AG08395 (cell line): Measurements from ENCODE around the gene ZNF653.
A peak's percentile ranks its signal among the peaks of the same experiment; 100 is the strongest.

Experiments used
- DNase-seq: peaks from one replicate; pipeline ENCODE4 v3.0.0; 2012; ENCODE audit warnings: mixed read lengths, low spot score

Gene ZNF653

DNA sequence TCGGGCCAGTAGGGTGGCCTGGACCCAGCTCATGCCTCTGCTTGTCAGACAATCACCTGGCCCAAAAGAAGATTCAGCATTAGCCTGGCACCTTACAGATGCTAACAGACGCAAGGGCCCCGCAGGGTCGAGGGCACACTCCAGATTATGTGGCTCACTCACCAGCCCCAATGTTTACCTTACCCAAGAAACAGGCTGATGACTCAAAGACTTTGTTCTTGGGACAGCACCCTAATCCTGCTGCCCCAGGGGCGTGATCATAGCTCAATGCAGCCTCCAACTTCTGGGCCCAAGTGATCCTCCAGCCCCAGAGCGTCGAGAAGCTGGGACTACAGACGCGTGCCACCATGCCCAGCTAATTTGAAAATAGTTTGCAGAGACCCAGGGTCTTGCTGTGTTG, 13.5 kb upstream of the ZNF653 start:
- no peak for DNase-seq

DNA sequence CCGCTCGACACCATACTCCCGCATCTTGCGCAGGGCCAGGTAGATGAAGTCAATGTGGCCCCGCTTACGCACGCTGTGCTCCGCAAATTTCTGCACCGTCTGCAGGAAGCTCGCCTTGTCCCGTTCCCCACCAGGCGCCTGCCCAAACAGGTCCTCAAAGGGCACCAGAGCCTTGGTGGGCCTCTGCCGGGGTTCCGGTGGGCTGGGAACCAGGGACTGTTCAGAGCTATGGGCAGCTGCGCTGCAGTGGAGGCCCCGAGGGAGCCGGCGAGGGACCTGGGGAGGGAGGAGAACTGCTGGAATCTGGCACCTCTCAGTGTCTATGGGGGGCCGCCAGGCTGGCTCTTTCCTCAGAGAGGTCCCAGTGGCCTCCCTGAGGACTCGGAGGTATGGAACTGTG, 8.3 kb upstream of the ZNF653 start:
- DNase-seq: no peak

DNA sequence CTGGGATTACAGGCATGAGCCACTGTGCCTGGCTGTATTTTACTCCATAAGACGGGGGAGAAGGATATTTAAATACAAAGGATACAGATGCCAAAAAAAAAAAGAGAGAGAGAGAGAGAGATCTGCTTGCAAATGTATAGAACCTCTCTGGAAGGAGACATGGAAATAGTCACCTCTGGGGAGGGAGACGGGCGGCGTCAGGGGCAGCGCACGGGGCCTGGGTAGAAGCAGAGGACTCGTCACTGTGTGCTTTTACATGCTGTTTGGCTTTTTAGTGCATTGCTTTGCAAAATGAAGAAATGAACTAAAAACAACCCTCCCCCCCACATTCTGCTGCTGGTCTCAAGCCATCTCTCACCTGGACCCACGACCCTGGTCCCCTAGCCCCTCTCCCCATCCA, 4.8 kb upstream of the ZNF653 start:
- no peak for DNase-seq

DNA sequence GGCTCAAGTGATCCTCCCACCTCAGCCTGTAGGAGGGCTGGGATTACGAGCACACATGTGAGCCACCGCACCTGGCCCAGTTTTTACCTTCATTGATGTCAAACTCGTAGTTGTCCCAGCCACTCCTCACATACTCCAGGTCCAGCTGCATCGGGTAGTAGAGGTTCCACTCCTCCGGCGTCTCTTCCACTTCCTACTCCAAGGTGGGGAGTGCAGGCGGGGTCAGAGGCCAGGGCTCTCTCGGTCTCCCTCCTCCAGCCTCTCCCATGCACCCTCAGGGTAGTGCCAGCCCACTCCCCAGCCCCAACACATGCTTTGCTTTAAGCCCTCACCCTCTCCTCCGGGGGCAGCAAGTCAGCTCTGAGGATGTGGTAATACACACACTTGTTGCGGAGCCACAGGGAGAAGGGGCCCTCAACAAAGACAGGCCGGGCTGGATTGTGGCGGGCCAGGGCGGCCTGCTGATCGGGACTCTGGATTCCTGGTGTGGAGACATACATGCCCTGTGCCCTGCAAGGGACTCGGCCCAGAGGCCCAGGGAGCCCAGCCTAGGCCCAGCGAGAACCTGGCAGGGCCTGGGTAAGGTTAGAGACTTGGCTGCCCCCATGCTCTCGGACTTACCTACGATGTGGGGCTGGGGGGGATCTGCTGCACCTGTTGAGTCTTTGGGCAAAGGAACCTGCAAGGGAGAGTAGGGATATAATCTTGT, 1.9 kb upstream of the ZNF653 start:
- DNase-seq: no peak

DNA sequence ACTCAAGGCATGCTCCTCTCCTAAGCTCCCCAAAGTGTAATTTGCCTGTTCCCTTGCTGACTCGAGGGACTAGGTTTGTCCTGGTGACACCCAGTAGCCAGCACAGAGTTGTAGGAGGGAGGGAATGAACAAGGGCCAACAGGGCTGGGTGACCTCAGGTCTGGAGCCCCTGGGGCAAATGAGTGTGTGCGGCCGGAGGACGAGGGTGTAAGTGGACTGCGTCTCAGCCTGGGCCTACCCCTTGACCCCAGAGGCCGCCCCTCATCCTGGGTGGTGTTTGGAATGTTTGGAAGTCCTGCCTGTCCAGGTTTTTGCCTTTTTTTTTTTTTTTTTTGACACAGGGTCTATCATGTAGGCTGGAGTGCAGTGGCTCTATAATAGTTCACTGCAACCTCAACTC, 1.3 kb upstream of the ZNF653 start:
- no peak for DNase-seq

DNA sequence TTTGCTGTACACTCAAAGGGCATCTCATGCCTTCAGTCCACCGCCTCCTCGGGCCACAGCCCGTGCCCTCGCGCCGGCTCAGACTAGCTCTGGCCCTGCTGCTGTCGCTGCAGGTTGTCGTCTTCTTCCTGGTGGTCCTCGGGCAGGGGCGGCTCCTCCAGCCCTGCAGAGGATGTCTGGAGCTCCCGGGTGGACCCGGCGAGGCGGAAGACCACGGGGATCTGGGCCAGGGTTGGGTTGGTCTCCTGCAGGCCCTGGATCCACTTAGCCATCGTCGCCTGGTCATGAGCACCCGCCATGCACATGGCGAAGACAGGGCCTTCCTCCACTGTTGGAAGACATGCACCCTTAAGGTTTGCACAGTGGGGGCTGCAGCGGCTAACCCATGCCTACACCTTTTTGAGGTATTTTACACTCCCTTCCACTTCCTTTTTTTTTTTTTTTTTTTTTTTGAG, 489 bp upstream of the ZNF653 start:
- DNase-seq: no peak

DNA sequence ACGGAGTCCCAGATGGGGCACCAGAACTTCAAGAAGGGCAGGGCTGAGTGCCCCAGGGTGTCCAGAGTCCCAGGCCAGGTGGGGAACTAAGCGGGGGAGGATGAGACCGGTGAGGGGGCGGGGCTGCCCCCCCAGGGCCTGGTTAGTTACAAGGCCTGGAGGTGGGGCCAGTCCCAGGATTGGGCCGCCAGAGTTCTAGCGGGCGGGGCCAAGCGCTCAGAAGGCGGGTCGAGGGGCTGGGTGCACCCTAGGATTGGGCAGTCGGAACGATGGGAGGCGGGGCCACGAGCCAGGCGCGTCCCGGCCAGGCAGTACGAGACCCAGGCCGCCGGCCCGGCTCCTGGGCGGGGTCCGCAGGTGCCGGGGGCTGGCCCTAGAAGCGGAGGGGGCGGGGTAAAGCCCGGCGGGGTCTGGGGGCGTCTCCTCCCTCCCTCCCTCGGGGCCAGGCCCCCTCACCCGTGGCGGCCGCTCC, 571 bp downstream of the ZNF653 start:
- DNase-seq: peak; percentile 99

DNA sequence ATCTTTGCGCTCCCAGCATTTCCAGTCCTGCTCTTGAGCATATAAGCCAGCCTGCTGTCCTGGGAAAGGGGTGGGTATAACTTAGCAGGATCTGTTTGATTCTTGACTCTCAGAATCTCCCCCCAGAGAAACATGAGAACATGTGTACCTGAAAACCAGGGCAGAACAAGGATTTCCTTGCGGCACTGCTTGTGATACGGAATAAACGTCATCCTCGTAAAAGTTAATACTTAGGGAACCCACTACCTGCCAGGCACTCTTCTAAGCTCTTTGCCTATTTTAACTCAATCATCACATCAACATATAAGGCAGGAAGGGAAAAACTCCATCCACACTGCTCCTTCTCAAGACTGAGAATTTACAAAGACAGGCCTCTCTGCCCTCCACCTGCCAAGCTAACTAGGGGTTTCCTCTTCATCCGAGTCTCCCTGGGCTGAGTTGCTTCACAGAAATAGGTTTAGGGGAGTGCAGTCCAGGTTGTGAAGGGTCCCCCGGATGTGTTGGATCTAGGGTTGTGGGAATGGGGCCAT, 1.1 kb downstream of the ZNF653 start:
- no peak for DNase-seq

DNA sequence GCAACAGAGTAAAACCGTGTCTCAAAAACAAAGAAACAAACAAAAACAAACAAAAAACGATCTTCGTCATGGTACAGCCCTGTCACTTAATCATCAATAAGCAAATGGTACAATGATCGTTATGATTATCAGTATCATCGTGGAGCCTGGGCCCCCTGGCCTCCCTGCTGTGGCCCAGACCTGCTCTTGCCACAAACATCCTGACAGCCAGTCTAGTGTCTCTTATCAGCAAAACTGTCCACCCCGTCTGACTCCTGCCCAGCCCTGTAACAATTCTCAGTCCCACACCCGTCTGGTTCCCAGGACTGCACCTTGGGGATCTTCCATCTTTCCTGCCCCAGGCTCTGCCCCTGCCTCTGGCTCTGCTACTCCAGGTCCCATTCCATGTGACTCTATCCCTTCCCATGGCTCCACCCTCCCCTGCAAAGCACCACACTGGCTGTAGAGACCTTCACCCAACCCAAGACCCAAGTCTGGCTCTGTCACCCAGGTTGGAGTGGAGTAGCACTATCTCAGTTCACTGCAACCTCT, 5.7 kb downstream of the ZNF653 start:
- DNase-seq: no peak

DNA sequence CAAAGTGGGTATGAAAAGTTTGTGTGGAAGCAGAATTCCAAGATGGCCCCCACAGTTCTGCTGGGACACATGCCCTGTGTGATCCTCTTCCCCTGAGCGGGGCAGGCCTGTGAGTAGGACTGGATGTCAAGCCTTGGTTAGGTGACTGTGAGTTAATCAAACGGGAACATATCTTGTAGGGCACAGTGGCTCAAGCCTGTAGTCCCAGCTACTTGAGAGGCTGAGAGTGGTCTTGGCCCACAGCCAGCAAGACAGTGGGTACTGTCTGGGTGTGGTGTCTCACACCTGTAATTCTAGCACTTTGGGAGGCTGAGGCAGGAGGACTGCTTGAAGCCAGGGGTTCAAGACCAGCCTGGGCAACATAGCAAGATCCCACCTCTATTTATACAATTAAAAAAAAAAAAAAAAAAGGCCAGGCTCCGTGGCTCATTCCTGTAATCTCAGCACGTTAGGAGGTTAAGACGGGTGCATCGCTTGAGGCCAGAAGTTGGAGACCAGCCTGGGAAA, 6.4 kb downstream of the ZNF653 start:
- DNase-seq: no peak

DNA sequence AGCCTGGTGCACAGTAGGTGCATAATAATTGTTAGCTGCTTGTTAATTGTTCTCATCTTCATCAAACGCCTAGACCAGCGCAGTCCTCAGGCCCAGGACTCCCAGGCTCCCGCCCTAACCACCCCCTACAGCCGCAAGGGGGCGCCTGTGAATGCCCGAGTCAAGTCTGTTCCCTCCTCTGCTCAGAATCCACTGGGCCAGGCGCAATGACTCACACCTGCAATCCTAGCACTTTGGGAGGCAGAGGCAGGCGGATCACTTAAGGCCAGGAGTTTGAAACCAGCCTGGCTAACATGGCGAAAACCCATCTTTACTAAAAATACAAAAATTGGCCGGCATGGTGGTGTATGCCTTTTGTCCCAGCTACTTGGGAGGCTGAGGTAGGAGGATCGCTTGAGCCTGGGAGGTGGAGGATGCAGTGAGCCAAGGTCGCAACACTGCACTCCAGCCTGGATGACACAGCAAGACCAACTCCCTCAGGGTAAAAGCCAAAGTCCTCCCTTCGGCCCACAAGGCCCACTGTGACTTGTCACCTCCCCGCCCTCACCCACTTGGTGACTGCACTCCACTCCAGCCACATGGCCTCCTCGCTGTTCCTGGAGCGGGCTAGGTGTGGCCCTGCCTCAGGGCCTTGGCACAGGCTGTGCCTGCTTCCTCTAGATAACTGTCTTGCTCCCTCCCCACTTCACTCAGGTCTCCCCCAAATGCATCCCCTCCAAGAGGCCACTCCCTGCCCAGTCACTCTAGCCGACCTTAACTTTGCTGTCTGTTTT, 9.1 kb downstream of the ZNF653 start:
- DNase-seq: peak; percentile 82

DNA sequence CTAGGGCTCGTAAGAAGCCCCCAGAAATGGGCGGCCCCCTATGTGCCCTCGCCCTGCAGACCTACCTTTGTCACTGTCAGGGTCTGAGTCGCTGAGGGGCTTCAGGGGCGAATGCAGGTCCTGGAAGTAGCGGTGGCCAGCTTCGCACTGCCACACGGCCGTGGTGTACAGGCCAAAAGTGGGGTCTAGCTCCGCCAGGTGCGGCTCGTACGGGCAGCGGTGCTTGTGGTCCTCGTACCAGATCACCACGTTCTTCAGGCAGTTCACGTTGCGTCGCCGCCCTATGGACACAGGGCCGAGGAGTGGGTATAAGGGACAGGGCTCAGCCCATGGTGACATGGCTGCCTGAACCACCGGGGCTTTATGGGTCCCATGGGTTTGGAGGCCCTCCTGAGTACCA, 9.8 kb downstream of the ZNF653 start:
- DNase-seq: no peak

DNA sequence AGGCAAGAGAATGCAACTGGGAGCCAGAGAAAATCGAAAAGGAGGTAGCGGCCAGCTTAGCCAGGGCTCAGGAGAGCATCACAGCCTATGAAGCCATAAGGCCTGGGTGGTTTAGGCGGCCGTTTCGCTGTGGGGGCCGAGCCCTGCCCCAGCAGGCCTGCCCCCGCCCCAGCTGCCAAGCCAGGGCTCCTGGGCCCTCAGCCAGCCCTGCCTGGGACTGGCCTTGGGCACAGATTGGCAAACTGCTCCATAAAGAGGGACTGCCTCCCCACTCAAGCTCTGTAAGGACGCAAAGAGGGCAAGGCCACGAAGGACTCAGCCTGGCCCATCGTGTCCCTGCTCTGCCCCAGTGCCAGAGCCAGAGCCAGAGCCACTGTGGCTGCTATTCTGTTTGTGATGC, 10.2 kb downstream of the ZNF653 start:
- no peak for DNase-seq

DNA sequence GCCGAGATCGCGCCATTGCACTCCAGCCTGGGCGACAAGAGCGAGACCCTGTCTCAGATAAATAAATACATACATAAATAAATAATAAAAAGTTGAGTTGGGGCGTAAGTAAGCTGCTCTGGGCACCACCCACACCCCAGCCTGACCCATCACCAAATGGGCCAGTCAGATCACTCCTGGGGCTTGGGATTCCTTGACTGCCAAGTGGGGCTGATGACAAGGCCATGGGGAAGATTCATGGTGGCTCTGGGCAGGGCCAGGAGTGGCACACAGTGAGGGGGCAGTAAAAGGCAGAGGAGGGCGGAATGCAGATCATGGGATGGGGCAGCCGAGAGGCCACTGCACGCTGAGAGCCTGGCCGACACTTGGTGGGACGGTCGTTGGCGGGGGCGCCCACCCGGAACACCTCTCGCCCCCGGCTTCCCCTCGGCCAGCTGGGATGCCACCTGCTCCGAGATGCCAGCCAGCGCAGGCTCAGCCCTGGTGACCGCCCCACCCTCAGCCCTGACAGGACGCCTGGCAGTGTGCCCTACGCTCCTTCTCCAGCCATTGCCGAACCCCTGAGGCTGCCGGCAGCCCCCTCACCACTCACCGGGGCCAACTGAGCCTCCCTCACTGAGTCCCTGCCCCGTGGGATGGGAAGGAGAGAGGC, 10.9 kb downstream of the ZNF653 start:
- no peak for DNase-seq

DNA sequence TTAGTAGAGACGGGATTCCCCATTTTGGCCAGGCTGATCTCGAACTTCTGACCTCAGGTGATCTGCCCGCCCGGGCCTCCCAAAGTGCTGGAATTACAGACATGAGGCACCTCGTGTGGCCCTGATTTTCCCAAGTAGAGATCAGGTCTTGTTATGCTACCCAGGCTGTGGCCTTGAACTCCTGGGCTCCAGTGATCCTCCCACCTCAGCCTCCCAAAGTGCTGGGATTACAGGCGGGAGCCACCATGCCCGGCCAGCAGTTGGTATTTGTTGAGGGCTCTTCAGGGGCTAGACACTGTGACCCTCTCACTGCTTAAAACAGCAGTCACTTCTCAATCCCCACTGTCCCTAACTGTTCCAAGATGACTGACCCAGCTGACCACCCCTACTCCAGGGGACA, 16.3 kb downstream of the ZNF653 start:
- no peak for DNase-seq

DNA sequence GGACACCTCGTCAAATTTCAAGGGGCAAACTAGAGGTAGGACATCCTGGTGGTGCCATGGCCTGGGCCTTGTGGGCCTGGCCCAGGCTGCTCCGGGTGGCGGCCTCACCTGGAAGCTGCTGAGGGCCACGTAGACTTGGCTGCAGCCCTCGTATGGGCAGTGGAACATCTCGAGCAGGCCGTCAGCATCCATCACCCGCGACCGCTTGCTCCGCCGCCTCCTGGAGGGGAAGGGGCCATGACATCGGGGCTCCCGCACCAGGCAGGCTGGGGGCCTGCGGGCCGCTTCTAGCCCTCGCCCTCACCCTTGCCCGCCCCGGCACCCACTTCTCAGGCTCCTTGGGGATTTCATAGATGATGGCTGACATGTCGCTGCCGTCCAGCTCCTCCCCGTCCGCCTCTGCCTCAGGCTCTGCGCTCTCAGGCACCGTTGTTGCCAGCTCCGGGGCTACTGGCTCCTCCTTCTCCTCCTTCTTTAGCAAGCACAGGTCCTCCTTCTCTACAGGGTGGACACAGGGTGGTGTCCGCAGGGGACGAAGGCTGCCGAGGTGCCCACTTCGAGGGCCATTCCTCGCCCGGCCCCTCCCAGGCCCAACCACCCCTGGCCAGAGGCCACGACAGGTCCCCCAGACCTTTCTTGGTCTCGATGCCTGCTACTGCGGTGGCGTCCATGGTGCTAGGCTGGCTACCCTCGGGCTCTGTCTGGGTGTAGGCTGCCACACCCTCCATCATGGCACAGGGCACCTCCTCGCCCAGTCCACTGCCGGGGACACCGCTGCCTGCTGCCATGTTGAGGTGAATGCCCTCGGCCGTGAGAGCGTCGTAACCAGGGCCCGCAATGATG, 18.8 kb downstream of the ZNF653 start:
- DNase-seq: no peak

DNA sequence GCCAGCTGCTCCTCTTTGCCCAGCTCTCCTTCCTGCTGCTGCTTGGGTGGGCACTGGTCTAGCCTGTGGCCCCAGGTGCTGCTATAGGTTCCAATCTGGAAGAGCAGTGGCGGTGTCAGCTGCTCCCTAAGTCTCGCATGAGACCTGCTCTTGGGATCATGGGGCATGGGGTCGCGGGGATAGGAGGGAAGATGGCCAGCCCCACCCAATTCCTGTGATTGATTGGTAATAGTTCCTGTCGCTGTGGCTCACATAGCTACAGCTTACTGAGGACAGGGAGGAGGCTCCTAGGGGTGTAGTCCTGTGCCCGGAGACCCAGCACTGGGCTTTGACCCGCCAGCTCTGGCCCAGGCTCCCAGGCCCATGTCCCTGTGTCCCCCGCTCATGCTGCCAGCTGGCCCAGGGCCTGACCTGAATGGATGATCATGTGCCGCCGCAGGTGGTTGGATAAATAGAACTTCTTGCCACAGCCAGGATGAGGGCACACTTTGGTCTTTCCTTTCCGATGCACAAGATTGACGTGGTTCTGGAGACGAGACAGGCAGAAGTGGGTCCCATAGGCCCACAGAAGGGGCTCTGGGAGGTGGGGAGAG, 20.3 kb downstream of the ZNF653 start:
- DNase-seq: no peak

DNA sequence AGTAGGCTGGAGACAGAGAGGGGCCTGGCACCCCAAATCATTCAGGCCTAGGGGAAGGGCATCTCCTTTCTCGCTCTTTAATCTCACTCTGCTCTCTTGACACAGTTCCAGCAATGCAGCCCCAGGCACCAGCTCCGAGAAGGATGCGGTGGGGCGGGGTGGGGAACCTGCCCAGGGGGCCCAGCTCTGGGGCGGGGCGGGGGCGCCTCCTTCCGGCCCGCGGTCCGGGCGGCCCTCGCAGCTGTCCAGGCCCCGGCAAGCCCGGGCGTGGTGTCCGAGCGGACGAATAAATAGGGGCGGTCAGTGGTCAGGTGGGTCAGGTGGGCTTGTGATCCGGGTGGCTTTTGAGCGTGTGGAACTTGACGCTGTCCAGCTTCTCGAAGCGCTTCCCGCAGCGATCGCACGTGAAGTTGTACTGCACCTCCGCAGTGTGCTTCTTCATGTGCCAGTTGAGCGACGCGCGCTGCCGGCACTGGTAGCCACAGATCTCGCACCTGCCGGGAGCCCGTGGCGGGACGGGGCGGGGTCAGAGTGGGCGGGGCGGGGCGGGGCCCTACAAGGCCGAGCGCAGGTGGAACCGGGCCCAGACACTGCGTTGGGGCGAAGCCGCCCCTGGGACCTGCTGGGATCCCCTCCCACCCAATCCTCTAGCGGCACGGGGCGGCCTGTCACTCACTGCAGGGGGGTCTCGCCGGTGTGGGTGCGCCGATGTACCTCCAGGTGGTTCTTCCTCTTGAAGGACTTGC, 22.1 kb downstream of the ZNF653 start:
- DNase-seq: no peak

DNA sequence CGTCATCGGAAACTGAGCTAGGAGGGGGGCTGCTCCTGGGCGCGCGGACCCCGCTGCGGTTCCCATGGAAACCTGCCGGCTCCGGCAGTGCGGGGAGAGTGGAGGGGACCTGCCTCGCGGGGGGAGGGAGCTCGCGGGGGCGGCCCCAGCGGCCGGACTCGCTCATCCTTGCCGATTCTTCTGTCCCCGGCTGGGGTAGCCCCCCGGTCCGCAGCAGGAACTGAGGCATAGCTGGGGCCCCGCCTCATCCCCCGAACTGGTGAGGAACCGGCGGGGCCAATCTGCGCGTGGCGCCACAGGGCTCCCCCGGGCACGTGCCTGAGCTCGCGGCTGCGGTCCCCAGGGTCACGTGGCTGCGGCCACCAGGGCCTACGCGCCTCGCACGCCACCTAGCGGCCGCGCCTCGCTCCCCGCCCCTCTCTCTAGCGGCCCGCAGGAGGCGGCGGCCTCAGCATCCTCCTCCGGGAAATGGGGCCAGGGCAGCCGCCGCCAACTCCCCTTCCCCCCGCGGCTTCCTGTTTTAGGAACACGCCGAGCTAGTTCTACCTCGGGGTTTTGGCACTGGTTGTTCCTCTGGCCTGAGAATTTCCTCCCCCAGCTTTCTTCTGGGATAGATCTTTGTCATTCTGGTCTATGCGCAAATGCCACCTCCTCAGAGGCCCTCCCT, 23.1 kb downstream of the ZNF653 start:
- peak; percentile 92 for DNase-seq
